DMS53 treated with DMSO at 0.1 percent for 48 hours (cell line): Measurements from ENCODE around the gene HNRNPAB.

Source experiments
- DNase-seq: peaks from one replicate; lab custom pipeline; 2025; ENCODE audit not compliant: unreplicated experiment; lab: John Stamatoyannopoulos, UW

HNRNPAB gene

GRCh38 chr5:178211095-178212048 is 7.0 kb downstream of the HNRNPAB start:
- no peak for DNase-seq

GRCh38 chr5:178212241-178213002 is 8.1 kb downstream of the HNRNPAB start:
- no peak for DNase-seq

- no peak for DNase-seq
Measured at GRCh38 chr5:178213003-178213461, 8.7 kb downstream of the HNRNPAB start.

DNA sequence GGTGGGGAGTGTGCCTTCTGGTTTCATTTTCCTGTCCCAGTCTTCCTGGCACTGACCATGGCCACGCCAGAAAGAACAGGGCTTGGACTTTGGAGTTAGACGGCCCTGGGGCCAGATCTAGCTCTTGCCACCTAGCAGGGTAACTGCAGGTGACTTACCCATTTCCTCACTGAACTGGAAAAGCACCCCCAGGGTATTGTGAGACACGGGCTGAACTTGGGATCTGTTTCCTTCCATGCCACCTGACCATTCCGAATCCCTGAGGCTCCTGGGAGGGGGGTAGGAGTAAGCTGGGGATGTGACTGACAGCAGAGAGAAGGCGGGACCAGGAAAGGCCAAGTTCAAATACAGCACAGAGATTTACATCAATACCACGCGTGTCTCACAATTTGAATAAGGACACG is 9.4 kb downstream of the HNRNPAB start:
- no peak for DNase-seq

- DNase-seq = no peak
Measured at GRCh38 chr5:178214160-178214803, 9.9 kb downstream of the HNRNPAB start.

DNA sequence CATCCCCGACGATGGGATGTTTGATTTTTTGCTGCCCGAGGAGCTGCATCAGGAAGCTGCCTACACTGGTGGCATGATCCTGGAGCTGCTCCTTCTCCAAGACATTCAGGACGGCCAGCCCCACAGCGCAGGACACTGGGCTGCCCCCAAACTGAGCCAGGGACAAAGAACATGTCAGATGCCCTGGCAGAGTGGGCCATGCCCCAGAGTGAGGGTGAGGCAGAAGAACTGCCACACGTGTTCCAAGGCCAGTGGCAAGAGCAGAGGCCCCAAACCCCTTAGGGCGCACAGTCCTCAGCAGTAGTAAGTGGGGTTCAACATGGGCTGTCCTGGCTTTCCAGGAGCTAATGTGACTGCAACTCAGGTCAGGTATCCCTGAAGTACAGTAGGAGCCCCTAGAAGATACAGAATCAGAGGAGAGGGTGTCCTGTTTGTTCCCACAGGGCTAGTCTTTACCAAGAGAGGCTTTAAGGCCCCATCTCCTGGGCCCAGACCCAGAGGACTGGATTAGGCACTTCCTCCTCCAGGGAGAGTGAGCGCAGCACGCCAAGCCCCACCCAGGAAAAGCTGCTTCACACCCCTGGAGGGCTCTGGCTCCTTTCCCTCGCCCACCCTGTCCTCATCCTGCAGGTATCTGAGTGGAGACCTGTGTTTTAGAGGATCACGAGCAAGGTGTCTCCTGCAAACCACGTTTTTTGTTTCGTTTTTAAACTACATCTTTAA is 11.1 kb downstream of the HNRNPAB start:
- no peak for DNase-seq

GRCh38 chr5:178216088-178216534 is 11.8 kb downstream of the HNRNPAB start:
- DNase-seq = no peak

GRCh38 chr5:178216779-178217178 is 12.4 kb downstream of the HNRNPAB start:
- DNase-seq = no peak

DNA sequence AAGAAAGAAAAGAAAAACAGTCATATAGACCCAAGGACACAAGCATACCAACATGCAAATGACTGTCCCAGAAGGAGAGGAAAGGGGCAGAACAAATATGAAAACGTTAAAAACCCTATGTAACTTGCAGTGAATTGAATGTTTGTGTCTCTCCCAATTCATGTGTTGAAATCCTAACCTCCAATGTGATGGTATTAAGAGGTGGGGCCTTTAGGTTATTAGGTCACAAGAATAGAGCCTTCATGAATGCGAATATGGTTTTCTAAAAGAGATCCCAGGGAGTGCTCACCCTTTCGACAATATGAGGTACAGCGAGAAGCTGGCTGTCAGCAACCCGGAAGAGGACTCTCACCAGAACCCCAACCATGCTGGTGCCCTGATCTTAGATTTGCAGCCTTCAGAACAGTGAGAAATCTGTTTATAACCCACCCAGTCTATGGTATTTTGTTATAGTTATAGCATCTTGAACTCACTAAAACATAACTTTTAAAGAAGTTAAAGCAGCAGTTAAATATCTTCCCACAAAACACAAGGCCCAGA is 14.0 kb downstream of the HNRNPAB start:
- no peak for DNase-seq

DNA sequence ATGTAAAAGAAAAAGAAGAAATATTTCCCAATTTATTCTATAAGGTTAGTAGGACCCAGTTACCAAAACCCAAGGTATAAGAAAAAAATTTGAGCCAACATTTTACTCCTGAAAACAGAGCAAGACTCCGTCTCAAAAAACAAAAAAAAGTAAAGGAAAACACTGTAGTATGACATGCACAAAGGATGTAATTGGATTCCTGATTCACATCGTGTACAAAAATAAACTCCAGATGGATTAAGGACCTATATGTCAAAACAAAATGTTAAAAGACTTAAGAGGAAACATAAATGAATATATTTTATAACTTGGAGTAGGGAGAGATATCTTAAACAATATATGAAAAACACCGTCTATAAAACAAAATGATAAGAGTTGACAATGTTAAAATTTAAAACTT is 14.5 kb downstream of the HNRNPAB start:
- no peak for DNase-seq

GRCh38 chr5:178221282-178221681 is 16.9 kb downstream of the HNRNPAB start:
- no peak for DNase-seq

GRCh38 chr5:178221853-178222252 is 17.5 kb downstream of the HNRNPAB start:
- DNase-seq = no peak

- no peak for DNase-seq
Measured at GRCh38 chr5:178222292-178222691, 18.0 kb downstream of the HNRNPAB start.

- DNase-seq = no peak
Measured at GRCh38 chr5:178223196-178223773, 19.0 kb downstream of the HNRNPAB start.

- DNase-seq = no peak
Measured at GRCh38 chr5:178223828-178224335, 19.5 kb downstream of the HNRNPAB start.

DNA sequence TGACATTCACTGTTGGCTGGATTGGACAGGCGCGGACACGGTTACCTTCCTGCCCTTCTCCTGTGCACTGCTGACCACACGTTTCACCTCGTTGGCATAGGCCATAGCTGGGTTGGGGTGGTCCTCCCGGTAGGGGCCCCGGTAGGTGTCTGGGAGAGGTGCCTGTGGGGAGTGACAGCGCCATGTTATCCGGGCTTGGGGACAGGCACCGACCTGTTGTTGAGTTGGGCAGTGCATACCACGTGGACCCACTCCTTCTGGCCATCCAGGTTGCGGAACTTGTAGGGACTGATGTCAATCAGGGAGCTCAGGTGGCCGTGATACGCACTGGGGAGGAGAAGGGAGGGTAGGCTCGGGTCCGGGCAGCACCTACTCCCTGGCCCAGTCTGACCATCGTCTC is 20.1 kb downstream of the HNRNPAB start:
- DNase-seq = no peak

DNA sequence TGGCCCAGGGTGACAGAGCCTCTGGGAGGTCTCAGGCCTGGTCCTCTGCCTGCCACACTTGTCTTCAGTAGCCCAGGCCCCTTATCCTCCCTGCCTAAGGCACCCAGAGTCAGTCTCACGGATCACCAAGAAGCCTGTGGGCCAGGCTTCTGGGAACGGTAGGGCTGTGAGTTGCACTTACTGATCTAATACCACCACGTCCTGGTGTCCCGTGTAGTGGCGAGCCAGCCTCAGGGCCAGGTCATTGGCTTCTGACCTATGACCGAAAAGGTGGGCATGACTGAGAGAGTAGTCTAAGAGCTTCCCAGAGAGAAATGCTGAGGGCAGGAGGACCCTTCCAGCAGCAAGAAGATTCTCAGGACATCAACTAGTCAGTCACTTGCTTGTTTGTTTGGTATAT is 20.8 kb downstream of the HNRNPAB start:
- no peak for DNase-seq

GRCh38 chr5:178227138-178227659 is 22.9 kb downstream of the HNRNPAB start:
- DNase-seq = no peak

- DNase-seq = no peak
Measured at GRCh38 chr5:178227929-178228328, 23.6 kb downstream of the HNRNPAB start.

DNA sequence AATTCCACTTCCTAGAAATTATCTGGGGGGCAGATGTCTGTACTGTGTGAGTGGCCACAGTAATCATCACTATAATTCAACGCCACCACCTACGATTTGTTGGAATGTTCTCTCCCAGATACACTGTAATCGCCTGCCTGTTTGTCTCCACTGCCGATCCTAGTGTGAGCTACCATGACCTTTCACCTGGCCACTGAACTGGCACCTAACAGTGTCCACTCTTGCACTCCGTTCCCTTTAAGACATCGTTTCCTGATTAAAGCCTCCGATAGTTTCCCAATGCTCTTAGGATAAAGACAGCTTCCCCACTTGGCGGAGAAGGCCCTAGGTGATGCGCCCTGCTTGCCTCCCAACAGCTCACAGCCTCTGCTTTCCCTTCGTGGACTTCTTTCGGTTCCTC is 24.3 kb downstream of the HNRNPAB start:
- DNase-seq = no peak
